Glomerular endothelial cell (primary cell): ENCODE results near the gene DLX3. TPM values are rescaled to one million over a fixed set of nuclear protein-coding genes. Genes with fewer than 3 reads are reported as not detected.

ENCODE experiments used
- DNase-seq: peaks from one replicate; pipeline ENCODE4 v3.0.0-alpha.2; 2011; ENCODE audit warnings: low read depth, low spot score; ENCODE audit errors: extremely low read depth
- total RNA-seq: library from RNA; depleted of rRNA; stranded (reverse); fragments of >200 nt; gene quantifications from 2 replicates; pipeline ENCODE4 v1.2.3, GENCODE V29; 2015

Gene DLX3
- total RNA-seq, 1 donor from 2014 or later, result not detected

DNA sequence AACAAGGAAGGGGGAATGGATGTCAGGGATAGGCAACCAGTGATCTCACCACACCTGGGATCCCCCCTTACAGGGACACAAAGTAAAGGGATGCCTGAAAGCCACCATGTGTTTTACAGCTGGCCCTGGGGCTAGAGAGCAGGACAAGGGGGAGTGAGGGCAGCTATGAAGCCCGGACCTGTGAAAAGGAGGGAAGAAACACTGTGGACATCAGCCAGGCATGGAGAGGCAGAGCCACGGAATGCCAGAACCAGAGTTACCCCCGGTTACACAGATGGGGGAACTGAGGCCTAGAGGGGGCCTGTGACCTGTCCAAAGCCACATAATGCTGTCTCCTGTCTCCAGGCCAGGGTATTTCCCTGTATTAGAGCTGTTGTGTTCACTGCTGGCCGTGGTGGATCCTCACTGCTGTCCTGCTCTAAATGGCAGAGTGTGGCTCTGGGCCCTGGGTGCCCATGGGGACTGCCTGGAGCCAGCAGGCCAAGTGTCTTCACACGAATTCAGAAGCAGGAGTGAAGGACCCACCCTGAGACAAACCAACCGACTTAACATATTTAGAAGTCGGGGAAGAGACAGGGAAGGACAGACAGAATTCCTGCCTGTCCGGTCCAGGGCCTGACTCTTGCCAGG is 31.1 kb upstream of the DLX3 start:
- no peak for DNase-seq

DNA sequence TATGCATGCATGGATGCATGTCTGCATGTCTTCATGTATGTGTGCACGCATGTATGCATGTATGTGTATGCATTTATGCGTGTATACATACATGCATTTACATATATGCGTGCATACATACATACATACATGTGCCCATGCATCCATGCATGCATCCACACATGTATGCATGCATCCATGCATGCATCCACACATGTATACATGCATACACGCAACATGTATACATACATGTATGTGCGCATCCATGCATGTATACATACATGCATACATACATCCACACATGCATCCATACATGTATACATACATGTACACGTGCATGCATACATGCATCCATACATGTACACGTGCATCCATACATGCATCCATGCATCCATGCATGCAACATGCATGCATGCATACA is 29.8 kb upstream of the DLX3 start:
- no peak for DNase-seq

DNA sequence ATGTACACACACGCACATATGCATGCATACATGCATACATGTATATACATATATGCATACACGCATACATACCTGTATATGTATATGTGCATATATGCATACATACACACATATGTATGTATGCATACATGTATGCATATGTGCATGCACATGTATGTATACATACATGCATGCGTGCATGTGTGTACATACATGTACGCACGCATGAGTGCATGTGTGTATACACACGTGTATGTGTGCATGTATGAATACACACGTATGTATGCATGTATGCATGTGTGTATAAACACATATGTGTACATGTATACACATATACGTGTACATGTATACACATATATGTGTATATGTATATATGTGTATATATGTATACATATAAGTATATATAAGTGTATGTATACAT is 28.5 kb upstream of the DLX3 start:
- no peak for DNase-seq

DNA sequence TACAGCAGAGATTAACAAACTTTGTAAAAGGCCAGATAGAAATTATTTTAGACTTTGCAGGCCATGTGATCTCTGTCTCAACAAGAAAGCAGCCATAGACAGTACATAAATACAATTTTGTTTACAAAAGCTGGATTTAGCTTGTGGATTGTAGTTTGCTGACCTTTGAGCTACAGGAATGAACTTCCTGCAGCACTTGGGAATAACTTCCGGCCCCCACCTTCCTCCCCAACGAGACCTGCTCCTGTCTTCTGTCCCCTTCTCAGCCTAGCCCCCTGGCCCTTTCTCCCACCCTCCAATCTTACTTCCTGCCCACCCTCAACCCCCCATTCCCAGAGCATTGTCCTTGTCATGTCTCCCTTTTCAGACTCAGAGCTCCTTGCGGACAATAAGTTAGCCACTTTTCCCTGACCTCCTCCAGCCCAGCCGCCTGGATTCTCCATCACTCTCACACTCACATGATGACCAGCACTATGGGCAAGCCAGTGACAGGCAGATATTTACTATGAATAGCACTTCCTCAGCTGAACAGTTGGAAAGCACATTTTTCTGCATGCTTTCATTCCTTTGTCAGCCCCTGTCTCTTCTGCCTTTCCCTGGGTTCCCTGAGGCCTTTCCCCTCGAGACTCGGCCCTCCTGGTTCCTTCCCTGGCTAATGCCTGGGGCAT is 27.6 kb upstream of the DLX3 start:
- no peak for DNase-seq

DNA sequence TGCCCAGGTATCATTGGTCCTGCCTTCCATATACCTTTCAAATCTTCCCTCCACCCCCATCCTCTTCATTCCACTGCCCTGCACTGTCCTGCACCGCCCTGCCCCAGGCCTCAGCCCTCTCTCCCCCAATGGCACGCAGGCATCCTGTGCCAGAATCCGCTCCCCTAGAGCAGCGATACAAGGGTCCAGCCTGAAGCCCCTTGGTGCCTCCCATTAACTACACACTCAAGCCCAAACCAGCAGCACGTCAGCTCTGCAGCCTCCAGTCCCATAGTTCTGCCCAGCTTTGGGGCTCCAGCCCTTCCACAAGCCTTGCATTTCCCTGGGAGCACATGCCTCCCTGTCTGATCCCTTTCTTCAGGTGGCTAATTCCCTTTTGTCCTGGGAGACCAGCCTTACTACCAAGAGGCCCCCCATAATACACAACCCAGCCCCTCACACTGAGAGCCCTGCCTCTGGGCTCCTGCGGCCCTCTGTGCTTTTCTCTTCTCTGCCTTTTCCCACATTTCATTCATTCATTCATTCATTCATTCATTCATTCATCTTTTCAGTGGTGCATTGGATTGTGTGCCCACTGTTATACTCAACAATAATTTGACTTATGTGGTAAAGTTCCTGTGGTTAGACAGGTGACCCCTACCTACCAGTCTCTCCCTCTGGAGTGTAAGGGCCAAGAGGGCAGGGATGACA is 26.8 kb upstream of the DLX3 start:
- no peak for DNase-seq

DNA sequence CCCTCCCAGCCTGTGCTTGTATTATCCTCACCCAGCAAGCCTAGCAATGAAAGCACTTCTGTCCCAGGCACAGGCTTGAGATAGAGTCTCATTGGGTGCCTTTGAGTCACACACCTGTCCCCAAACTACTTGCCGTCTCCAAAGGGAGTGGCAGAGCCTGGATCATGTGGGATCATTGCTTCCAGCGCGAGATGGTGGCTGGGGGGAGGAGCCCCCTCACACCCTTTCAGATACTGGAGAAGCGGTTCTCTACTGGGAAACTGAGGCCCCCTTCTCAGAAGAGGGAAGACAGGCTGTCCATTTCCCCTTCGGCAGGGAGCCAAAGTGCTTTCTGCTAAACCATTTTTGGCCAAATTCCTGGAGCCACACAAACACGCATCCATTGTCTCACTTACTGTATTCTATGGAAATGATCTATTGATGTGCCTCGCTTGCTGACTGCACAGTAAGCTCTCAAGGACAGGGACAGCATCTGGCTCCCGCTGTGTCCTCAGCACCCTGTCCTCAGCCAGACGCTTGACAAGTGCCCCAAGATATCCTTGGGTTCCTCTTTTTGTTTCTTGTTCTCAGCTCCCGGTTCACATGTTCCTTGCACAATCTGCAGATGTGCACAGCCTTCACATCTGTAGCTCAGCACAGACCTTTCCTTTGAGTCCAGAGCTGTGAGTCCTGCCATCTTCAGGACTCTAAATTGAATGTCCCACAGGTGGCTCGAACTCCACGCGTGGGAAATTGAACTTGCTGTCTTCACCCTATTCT is 26.0 kb upstream of the DLX3 start:
- no peak for DNase-seq

DNA sequence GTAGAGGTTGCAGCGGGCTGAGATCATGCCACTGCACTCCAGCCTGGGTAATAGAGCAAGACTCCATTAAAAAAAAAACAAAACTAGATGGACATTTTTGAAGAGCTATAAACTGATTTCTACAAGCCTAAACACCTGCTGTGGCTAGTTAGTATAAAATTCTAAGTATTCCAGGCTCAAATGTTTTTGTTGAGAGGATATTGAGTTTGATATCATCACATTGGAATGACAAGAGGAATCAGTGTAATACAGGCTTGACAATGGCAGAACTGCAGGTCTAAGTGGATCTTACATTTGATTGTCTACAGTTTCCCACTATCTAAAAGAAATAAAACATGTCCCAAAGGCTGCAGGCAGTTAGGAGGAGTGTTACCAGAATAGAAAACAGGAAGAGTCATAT is 23.9 kb upstream of the DLX3 start:
- no peak for DNase-seq

DNA sequence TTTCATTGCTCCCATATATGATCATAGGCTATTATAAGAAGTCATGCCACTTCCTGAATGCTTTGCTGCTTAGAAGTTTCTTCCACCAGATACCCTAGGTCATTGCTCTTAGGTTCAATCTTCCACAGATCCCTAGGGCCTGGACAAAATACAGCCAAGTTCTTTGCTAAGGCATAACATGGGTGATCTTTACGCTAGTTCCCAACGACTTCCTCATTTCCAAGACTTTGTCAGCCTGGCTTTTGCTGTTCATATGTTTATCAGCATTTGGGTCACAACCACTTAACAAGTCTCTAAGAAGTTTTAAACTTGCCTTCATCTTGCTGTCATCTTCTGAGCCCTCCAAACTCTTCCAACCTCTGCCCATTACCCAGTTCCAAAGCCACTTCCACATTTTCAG is 20.1 kb upstream of the DLX3 start:
- no peak for DNase-seq

DNA sequence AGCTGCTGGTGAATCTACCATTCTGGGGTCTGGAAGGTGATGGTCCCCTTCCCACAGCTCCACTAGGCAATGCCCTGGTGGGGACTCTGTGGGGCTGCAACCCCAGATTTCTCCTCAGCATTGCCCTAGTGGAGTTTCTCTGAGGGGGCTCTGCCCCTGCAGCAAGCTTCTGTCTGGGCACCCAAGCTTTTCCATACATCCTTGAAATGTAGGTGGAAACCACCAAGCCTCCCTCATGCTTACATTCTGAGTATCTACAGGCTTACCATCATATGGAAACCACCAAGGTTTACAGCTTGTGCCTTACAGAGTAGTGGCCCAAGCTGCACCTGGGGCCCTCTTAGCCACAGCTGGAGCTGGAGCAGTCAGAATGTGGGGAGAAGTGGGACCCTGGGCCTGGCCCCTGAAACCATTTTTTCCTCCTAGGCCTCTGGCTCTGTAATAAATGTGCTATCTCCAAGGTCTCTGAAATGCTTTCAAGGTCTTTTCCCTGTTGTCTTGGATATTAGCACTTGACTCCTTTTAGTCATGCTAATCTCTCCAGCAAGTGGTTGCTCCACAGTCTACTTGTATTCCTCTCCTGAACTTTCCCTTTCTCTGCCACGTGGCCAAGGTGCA is 19.6 kb upstream of the DLX3 start:
- DNase-seq, result no peak

DNA sequence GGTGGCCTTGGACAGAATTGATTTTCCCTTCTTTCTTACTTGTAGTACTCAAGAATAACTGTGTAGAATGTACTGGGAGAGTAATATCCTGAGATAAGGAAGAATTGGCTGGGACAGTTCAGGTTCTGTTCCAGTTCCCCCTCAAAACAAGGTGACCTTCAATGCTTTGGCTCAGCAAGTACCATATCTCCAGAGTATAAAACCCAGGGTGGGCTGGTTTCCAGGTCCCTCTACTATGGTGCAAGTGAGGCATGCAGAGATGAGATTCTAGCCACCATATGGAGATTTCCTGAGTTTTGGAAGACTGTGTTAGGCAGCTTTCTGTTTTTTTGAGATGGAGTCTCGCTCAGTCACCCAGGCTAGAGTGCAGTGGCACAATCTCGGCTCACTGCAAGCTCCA is 18.1 kb upstream of the DLX3 start:
- no peak for DNase-seq

DNA sequence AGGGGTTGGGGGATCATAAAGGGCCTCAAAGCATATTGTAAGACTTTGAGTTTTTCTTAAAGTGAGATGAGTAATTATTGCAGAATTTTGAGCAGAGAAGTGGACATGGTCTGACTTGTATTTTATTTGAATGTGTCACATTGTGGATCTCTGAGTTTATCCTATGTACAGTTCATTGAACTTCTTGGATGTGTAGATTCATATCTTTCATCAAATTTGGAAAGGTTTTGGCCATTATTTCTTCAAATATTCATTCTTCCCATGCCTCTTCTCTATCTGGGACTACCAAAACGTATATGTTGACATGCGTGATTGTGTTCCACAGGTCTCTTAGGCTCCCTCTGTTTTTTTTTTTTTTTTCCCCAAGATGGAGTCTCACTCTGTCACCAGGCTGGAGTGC is 14.3 kb upstream of the DLX3 start:
- no peak for DNase-seq

DNA sequence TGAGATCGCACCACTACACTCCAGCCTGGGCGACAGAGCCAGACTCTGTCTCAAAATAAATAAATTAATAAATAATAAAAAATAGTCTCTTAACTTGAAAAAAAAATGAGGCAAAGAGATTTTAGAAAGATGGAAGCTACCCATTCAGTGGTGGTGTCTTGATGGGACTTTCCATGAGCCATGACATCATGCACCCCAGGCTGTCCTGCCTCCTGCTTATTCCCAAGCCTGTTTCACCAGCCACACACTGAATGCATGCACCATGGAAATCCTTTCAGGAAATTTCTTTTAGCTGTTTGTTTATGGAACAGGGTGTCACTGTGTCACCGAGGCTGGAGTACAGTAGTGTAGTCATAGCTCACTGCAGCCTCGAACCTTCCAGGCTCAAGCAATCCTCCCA is 8.9 kb upstream of the DLX3 start:
- DNase-seq, result no peak

DNA sequence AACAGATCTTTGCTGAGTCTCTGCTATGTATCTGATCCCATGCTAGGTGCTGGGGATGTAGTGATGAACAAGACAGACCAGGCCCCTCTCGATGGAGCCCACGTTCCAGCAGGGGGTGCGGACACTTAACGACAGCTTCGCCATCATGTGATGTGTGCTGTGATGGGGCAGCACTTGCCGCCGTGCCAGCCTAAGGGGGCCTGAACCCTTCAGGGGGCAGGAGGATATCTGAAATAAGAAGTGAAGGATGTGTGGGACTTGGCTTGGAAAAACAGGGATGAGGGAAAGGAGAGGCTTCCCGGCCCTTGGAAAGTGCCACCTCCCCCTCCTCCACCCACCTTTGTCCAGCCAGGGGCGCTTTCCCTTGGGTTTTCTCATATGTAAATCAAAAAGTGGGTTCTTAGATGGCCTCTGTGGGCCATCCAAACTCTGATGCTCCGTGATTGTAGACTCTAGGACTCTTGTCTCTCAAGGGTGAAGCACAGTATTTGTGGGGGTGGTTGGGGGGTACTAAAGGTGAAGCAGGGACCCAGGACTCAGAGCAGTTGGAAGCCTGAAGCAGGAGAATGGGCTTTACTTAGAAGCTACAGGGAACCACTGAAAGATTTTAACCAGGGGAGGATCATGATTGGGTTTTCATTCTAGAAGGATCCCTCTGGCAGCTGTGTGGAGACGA is 4.0 kb upstream of the DLX3 start:
- no peak for DNase-seq

DNA sequence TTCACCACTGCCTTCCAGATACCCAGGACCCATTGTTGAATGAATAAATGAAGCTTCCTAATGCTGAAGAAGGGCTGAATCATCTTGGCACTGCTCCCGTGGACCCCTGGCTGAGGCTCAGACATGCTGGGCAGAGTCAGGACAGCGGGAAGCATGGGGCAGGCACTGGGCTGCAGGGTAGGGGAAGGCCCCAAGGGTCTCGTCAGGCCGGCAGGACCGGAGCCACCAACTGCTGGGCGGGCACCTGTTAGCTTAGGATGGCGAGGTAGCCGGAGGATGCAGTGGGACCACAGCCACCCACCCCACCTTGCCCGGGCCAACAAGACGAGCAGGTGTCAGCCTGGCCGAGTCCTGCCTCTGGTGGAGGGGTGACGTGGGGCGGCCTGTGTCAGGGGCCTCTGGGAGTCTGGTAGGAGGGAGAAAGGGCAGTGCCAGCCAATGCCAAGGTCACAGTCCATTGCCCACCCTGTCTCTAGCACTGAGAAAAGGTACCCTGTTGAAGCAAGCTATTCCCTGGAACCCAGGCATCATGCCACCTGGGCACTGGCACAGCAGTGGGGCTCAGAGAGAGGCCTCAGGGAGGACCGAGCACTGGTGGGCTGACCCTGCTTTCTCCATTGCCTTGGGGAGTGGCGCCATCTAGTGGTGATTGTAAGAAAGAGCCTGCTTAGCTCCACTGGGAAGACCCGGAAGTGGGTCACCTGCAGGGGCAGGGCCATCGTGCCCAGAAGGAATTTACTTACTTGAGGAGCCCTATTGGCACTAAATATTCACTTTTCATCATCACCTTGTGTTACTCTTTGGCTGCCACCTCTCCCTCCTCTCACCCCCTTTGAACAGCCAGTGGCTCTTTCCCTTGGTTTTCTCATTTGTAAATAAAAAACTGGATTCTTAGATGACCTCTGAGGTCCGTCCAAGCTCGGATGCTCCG is 3.0 kb upstream of the DLX3 start:
- peak; percentile 29 for DNase-seq

DNA sequence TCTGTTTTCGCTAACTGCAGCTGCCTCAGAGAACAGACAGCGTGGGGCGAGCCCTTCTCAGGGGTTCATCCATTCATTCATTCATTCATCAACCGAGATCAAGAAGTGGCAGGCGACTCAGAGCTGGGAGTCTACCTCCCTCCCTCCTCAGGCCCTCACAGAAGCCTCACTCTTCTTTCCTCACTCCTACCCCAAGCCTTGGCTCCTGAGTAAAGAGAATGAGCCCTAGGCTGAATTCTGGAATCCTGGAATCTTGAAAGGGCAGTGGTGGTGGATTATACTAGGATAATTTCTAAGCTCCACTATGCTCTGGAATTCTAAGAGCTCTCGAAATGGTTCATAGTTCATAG is 2.3 kb upstream of the DLX3 start:
- DNase-seq, result no peak

DNA sequence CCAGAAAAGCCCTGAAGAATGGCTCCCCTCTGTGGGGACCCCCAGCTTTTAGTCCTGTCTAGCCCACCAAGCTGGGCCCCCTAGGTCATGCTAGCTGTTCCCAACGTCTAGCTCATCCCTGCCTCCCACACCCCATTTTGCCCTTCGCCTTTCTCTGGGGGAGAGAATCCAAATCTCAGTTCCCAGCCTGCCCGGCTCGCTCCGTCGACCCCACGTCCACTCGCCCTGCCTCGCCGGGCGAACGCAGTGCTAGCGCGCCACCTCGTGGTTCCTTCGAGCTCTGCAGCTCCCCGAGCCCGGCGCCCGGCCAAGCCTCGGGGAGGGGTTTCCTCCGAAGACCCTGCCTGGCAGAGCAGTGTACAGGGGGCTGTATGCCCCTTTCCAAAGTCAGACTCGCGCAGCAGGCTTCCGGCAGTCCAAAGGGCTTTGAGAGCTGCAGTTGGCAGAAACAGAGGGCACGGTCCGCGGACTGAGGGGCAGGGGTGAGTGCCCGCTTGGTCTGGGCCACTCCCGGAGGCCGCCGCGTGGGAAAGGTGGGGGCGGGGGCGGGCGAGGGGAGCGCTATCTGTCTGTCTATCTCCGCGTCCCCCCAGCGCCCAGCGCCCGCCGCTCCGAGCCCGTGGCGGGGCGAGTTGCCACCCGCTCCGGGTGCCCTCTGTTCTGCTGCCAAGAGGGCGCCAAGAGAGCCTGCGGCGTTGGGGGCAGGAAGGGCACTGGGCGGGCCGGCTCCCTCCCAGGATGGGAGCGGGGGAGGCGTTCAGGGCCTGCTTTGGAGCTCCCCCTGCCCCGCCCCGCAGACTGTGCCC is 1.7 kb upstream of the DLX3 start:
- DNase-seq, result no peak

DNA sequence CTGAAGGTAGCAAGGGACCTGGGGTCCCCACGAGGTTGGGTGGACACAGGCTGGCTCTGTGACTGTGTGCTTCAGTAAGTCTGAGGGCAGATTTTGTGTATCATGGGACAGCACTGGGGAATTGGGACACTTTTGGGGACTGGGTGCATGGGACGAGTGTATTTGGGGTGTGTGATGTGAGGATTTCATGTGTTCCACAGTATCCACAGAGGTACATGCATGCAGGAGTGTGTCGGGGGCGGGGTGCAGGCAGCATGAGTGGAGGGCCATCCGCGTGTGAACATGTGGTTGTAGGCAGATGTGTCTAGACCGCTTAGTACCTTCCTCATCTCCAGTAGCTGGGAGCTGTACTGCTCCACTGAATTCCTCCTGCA is 1.1 kb upstream of the DLX3 start:
- no peak for DNase-seq

DNA sequence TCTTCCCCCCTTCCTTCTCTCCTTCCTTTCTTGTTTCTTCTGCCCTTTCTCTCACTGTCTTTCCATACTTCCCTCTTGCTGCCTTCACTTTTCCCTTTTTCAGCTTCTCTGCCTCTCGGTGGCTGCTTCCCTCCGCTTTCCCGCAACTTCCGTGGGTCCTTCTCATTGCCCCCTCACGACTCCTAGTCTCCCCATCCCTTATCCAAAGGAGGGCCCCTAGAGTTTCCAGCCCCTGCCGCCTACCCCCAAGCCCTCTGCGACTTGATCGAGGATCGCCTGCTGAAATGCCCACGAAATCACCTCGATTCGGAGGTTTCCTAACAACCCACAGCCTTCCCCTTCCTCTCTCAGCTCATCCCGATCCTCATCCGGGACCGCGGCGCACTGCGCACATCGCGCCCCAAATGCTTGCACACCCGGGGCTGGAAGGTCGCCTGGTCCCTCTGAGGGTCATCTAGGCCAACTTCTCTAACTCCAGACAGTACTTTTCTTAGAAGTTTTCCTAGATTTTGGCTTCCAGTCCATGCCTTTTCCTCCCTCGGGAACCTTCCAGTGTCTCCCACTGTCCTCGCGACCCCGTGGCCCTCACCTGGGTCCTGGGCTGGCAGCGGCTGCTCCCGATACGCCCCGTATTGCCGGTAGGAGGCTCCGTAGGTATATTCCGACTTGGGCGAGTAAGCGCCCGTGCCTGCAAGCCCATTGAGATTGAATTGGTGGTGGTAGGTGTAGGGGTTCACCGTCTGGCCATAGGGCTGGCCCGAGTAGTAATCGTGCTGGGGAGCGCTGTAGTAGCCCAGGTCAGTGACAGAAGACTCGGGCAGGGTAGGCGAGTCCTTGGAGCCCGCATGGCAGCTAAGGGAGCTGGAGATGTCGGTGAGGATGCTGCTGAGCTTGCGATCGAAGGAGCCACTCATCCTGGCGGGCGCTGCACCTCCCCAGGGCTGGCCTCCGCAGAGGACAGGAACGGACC is 654 bp downstream of the DLX3 start:
- no peak for DNase-seq
